SK-N-MC (cell line): ENCODE results near the gene AIM2.

Experiments
- EZH2 ChIP-seq: fragments of 200-600 bp; sonication (generic); IDR thresholded peaks from one replicate; pipeline ENCODE4 v1.6.1; 2017; ENCODE audit warnings: antibody characterized with exemption
- FOXP2 ChIP-seq: optimal IDR thresholded peaks from 2 replicates; pipeline ENCODE3; 2011; ENCODE audit warnings: mild to moderate bottlenecking, moderate library complexity; ENCODE audit not compliant: insufficient read depth; ENCODE audit errors: extremely low read length, control extremely low read depth
- POLR2AphosphoS5 ChIP-seq: IDR thresholded peaks from 2 replicates; pipeline ENCODE4 v1.6.1; 2012; ENCODE audit warnings: mild to moderate bottlenecking, low read depth, low read length, borderline replicate concordance

DNA sequence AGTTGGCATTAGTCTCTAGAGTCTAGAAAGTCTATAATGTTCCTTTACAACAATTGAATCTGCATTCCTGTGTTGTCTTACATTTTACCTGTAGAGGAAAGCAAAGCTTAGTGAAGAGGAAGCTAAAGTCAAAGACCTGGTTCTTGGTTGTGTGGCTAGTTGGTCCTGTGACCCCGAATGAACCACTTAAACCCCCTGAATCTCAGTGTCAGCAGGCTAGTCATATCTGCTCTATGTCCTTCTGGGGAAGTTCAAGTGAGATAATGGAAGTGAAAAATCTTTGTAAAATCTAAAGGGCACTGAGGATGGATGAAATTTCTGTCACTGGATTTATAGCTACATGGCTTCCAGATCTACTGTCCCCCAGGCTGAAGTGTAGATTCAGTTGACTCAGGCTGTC lies 24.0 kb upstream of the AIM2 start:
- TF ChIP-seq FOXP2, result no peak
- no peak for TF ChIP-seq POLR2AphosphoS5
- TF ChIP-seq EZH2, result no peak
